Measurements from ENCODE around the gene SMURF2.

DNA sequence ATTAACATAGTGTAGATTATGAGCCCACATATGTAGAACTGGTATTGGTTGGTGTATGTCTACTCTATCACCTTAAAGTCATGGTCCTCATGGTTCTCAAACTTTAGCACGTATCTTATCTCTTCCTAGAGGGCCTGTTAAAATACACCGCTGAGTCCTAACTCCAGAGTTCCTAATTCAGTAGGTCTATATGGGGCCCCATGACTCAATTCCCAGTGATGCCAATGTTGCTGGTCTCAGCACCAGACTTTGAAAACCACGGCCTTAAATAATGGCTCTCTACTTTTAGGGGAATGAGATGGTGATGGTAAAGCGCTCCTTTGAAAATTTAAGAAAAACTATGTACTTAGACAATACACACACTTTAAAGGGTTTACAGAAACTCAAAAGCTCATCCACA lies 36.6 kb downstream of the SMURF2 start:
- TF ChIP-seq, protein P1, sequence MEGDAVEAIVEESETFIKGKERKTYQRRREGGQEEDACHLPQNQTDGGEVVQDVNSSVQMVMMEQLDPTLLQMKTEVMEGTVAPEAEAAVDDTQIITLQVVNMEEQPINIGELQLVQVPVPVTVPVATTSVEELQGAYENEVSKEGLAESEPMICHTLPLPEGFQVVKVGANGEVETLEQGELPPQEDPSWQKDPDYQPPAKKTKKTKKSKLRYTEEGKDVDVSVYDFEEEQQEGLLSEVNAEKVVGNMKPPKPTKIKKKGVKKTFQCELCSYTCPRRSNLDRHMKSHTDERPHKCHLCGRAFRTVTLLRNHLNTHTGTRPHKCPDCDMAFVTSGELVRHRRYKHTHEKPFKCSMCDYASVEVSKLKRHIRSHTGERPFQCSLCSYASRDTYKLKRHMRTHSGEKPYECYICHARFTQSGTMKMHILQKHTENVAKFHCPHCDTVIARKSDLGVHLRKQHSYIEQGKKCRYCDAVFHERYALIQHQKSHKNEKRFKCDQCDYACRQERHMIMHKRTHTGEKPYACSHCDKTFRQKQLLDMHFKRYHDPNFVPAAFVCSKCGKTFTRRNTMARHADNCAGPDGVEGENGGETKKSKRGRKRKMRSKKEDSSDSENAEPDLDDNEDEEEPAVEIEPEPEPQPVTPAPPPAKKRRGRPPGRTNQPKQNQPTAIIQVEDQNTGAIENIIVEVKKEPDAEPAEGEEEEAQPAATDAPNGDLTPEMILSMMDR (conservative IDR thresholded peaks at IDR 0.05 in 1 of 2, IDR thresholded peaks at IDR 0.05 in 1 of 2; ENCODE audit: extremely low read depth in 1 of 2, insufficient read depth in 1 of 2, low read depth in 1 of 2, low read length in 2 of 2): no peak
- no peak for TF ChIP-seq EZH2 (IDR thresholded peaks at IDR 0.05; ENCODE audit: borderline replicate concordance, low read length)

All from mammary epithelial cell (primary cell).